Gastrocnemius medialis (tissue), 4 donors: ENCODE measurements around the gene CRIP3.

ENCODE experiments used
- CTCF ChIP-seq, 5 experiments: fragments of 450-650 bp in 3 of 5; fragments of 200-600 bp in 2 of 5; sonication (generic) in 2 of 5; IDR thresholded peaks in 4 of 5; conservative IDR thresholded peaks in 1 of 5; 1 replicate in 4 of 5; 2 replicates in 1 of 5; pipeline ENCODE4 v1.5.1; 2016 to 2019; ENCODE audit warnings: antibody characterized with exemption in 5 of 5, mild to moderate bottlenecking in 3 of 5, moderate library complexity in 3 of 5
- POLR2A ChIP-seq, 2 donors: fragments of 450-650 bp; IDR thresholded peaks; one replicate each; pipeline ENCODE4 v1.6.1; 2017; ENCODE audit warnings: antibody characterized with exemption in 2 of 2, mild to moderate bottlenecking in 2 of 2, moderate library complexity in 2 of 2

- TF ChIP-seq CTCF (IDR thresholded peaks at IDR 0.05 in 4 of 5, conservative IDR thresholded peaks at IDR 0.05 in 1 of 5) (no peak), POLR2A (IDR thresholded peaks at IDR 0.05) (no peak)
These were observed 30.7 kb downstream of the CRIP3 start for GRCh38 chr6:43277643-43278523.
